GM12878 (cell line): Measurements from ENCODE around the gene TMEM39B. TPM values are rescaled to one million over a fixed set of nuclear protein-coding genes. Genes with fewer than 3 reads are reported as not detected.

Source experiments
- ATAC-seq: fragments of 200-7000 bp; cut with Tn5 transposase; 3 replicates; pipeline ENCODE4 v1.9.1; 2020; ENCODE audit warnings: mild to moderate bottlenecking, moderate library complexity
- BruUV-seq: library from RNA; stranded (reverse); fragments of 400-500 nt; replicated peaks from 2 replicates; lab custom pipeline; 2021; lab: Mats Ljungman, UMichigan
- CTCF ChIA-PET: fragments of 300-600 bp; sonication (Branson Sonifier 250); formaldehyde crosslinking; extraction: SDS; loops from one replicate; lab custom pipeline; 2021; ENCODE audit warnings: inconsistent platforms; lab: Yijun Ruan, JAX
- POLR2A ChIA-PET: fragments of 350-600 bp; formaldehyde crosslinking; extraction: SDS; loops from one replicate; lab custom pipeline; 2021; ENCODE audit warnings: inconsistent platforms; lab: Charles Lee
- RAD21 ChIA-PET: fragments of 300-600 bp; sonication (Branson Sonifier 250); formaldehyde crosslinking; loops from one replicate; lab custom pipeline; 2023; ENCODE audit warnings: antibody characterized with exemption; ENCODE audit not compliant: unreplicated experiment; lab: Charles Lee
- SMC1A ChIA-PET: fragments of 300-600 bp; sonication (Branson Sonifier 250); formaldehyde crosslinking; loops from one replicate; lab custom pipeline; 2023; ENCODE audit not compliant: unreplicated experiment, uncharacterized antibody; lab: Charles Lee
- DNase-seq: peaks from one replicate; pipeline ENCODE4 v3.0.0-alpha.2; 2011; ENCODE audit warnings: low read depth, low spot score
- FAIRE-seq: peaks from 3 replicates; lab custom pipeline; 2011; peaks lifted over from hg19 to GRCh38; lab: Jason Lieb, UNC
- H2AFZ ChIP-seq: 2 replicates; pipeline ENCODE4 v1.6.0; 2011; ENCODE audit warnings: low read depth, low read length, control low read depth; ENCODE audit not compliant: control insufficient read depth
- H3K27ac ChIP-seq: 2 replicates; pipeline ENCODE4 v1.5.1; 2011; ENCODE audit warnings: control low read depth; ENCODE audit not compliant: control insufficient read depth, insufficient read depth
- H3K27me3 ChIP-seq, 2 experiments: replicated peaks in 1 of 2; 2 replicates each; pipeline versions ENCODE4 v1.6.0 to v1.6.1; 2011; ENCODE audit warnings: low read length in 1 of 2; ENCODE audit not compliant: control insufficient read depth in 2 of 2, insufficient read depth in 2 of 2
- H3K36me3 ChIP-seq, 2 experiments: 2 replicates each; pipeline ENCODE4 v1.5.1; 2011; ENCODE audit warnings: low read length in 1 of 2; ENCODE audit not compliant: control insufficient read depth in 2 of 2, insufficient read depth in 2 of 2
- H3K4me1 ChIP-seq: 2 replicates; pipeline ENCODE4 v1.6.1; 2011; ENCODE audit warnings: mild to moderate bottlenecking, low read length, moderate library complexity, mixed read lengths; ENCODE audit not compliant: control insufficient read depth, insufficient read depth
- H3K4me2 ChIP-seq: 2 replicates; pipeline ENCODE4 v1.6.0; 2011; ENCODE audit warnings: control low read depth; ENCODE audit not compliant: control insufficient read depth, insufficient read depth
- H3K4me3 ChIP-seq: fragments of 200-600 bp; sonication (generic); 2 replicates; pipeline ENCODE4 v1.5.1; 2016
- H3K79me2 ChIP-seq: 2 replicates; pipeline ENCODE4 v1.6.0; 2011; ENCODE audit warnings: low read length; ENCODE audit not compliant: control insufficient read depth, insufficient read depth
- H3K9ac ChIP-seq: 2 replicates; pipeline ENCODE4 v1.8.0; 2011; ENCODE audit warnings: low read length, control low read depth, mixed read lengths; ENCODE audit not compliant: control insufficient read depth, insufficient read depth
- H3K9me3 ChIP-seq: replicated peaks from 3 replicates; pipeline ENCODE4 v1.5.1; 2011; ENCODE audit warnings: mild to moderate bottlenecking, low read length; ENCODE audit not compliant: control insufficient read depth, insufficient read depth
- H4K20me1 ChIP-seq: 2 replicates; pipeline ENCODE4 v1.6.0; 2011; ENCODE audit not compliant: control insufficient read depth, insufficient read depth
- KAT2A ChIP-seq: conservative IDR thresholded peaks from 2 replicates; pipeline ENCODE4 v1.6.1; 2011; ENCODE audit warnings: low read depth, low read length; ENCODE audit not compliant: control insufficient read depth
- LARP7 ChIP-seq: fragments of 450-650 bp; IDR thresholded peaks from 2 replicates; pipeline ENCODE4 v1.6.1; 2017; ENCODE audit warnings: mild to moderate bottlenecking
- MYB ChIP-seq: fragments of 150-350 bp; IDR thresholded peaks from 2 replicates; pipeline ENCODE4 v1.6.1; 2014; ENCODE audit warnings: mild to moderate bottlenecking, low read depth, low read length, borderline replicate concordance
- NR2C1 ChIP-seq: fragments of 450-650 bp; IDR thresholded peaks from 2 replicates; pipeline ENCODE4 v1.6.1; 2017; ENCODE audit warnings: antibody characterized with exemption, mild to moderate bottlenecking, moderate library complexity
- PAX8 ChIP-seq: fragments of 450-650 bp; IDR thresholded peaks from 2 replicates; pipeline ENCODE4 v1.6.1; 2017; ENCODE audit warnings: mild to moderate bottlenecking, moderate library complexity
- RB1 ChIP-seq: fragments of 450-650 bp; formaldehyde crosslinking; IDR thresholded peaks from 2 replicates; pipeline ENCODE4 v1.6.1; 2017; ENCODE audit warnings: mild to moderate bottlenecking, borderline replicate concordance
- SREBF1 ChIP-seq: IDR thresholded peaks from 2 replicates; pipeline ENCODE4 v1.6.1; 2012; ENCODE audit warnings: mild to moderate bottlenecking, low read length
- TCF12 ChIP-seq: IDR thresholded peaks from 2 replicates; pipeline ENCODE4 v1.6.1; 2011; ENCODE audit warnings: low read depth, mild to moderate bottlenecking, low read length
- ZNF207 ChIP-seq: fragments of 450-650 bp; IDR thresholded peaks from 2 replicates; pipeline ENCODE4 v1.6.1; 2014; ENCODE audit warnings: antibody characterized with exemption, mild to moderate bottlenecking, borderline replicate concordance
- ZNF24 ChIP-seq: fragments of 450-650 bp; IDR thresholded peaks from 2 replicates; pipeline ENCODE4 v1.6.1; 2017; ENCODE audit warnings: antibody characterized with exemption, mild to moderate bottlenecking
- ZNF622 ChIP-seq: fragments of 450-650 bp; IDR thresholded peaks from 2 replicates; pipeline ENCODE4 v1.6.1; 2017; ENCODE audit warnings: mild to moderate bottlenecking, inconsistent platforms
- WGBS: methylation state at CpG from one replicate; pipeline ENCODE4 v1.1.6; 2016; ENCODE audit warnings: low lambda C conversion rate; ENCODE audit not compliant: insufficient replicate concordance, insufficient coverage; ENCODE audit errors: missing lambda C conversion rate; 5-methylcytosine and 5-hydroxymethylcytosine counted together
- in situ Hi-C: fragments of 300-500 bp; cut with MboI; formaldehyde crosslinking; loops from 9 replicates; pipeline ENCODE4 v1.14.3; 2018; ENCODE audit warnings: mixed read lengths
- intact Hi-C: fragments of 100-400 bp; cut with micrococcal nuclease; formaldehyde crosslinking; loops from one replicate; pipeline ENCODE4 v1.14.2; 2022; ENCODE audit not compliant: unreplicated experiment
- polyA plus RNA-seq, 11 experiments: library from polyadenylated mRNA; depleted of rRNA in 4 of 11; unstranded in 6 of 11; stranded (reverse) in 5 of 11; fragments of >200 nt; fragmentation: Nextera tagmentation in 4 of 11; fragmentation: Illumina TruSeq in 1 of 11; extraction: Ambion mirVana in 4 of 11; extraction: Trizol in 1 of 11; gene quantifications; 1 replicate in 1 of 11; 2 replicates in 10 of 11; pipeline versions ENCODE4 v1.2.1 to v1.2.3, GENCODE V29; 2011 to 2016; ENCODE audit warnings: inconsistent platforms in 2 of 11, missing spikeins in 2 of 11, low read depth in 1 of 11
- total RNA-seq, 4 experiments: library from RNA; depleted of rRNA in 3 of 4; stranded (reverse); fragments of >200 nt in 3 of 4; fragmentation: Illumina TruSeq in 1 of 4; extraction: Trizol in 1 of 4; gene quantifications; 2 replicates each; pipeline versions ENCODE4 v1.2.1 to v1.2.3, GENCODE V29; 2013 to 2021
- TF ChIP-seq, protein P1 (sequence below): fragments of 450-650 bp; IDR thresholded peaks from 2 replicates; pipeline ENCODE4 v1.6.1; 2017; ENCODE audit warnings: borderline replicate concordance

TMEM39B gene
- total and polyA plus RNA-seq, 10 of the 15 experiments (the other 5 are each of a cell fraction or from before 2014, with no cell fraction given), result 2.3 to 27.2 (median 12.3) TPM

DNA sequence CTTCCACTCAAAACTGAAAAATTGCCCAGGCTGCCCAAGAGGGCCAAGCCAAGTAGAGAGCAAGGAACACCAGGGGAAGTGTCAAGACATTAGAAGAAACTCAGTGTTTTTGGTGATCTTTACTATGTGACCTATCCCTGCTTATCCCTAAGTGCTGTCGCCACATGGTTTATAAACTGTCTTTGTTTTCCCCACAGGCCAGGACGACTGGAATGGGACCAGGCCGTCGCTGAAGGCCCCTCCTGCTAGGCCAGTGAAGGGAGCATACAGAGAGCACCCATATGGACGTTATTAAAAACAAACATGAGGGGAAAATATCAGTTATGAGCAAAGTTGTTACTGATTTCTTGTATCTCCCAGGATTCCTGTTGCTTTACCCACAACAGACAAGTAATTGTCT is 30.4 kb upstream of the TMEM39B start:
- CTCF ChIA-PET, result interaction anchor here (0.6 kb wide), 1 partner anchor 218 kb away, joined by 3 read pairs; no protein-coding TSS in a partner anchor
- WGBS, result 98% methylated on average over 5 of the region's 5 CpGs

More for the DNA sequence above, 30.4 kb upstream of the TMEM39B start:
- Histone ChIP-seq H4K20me1 (no peaks in the 10 kb centered on the region), H3K36me3 (peaks cover 33 to 51% of the 10 kb centered on the region in 2 experiments), H3K4me2 (no peak overlapping the region), H3K27me3 (no peaks in the 10 kb centered on the region), H2AFZ (no peak overlapping the region), H3K9ac (no peak overlapping the region)
- no peak for FAIRE-seq
- ChIA-PET POLR2A (no interaction called here), RAD21 (no interaction called here)
- TF ChIP-seq MYB (no peak), RB1 (no peak), KAT2A (no peak), PAX8 (no peak), SREBF1 (no peak), ZNF24 (no peak), ZNF622 (no peak), NR2C1 (no peak), TCF12 (no peak), LARP7 (no peak), ZNF207 (no peak)
- TF ChIP-seq, protein P1, sequence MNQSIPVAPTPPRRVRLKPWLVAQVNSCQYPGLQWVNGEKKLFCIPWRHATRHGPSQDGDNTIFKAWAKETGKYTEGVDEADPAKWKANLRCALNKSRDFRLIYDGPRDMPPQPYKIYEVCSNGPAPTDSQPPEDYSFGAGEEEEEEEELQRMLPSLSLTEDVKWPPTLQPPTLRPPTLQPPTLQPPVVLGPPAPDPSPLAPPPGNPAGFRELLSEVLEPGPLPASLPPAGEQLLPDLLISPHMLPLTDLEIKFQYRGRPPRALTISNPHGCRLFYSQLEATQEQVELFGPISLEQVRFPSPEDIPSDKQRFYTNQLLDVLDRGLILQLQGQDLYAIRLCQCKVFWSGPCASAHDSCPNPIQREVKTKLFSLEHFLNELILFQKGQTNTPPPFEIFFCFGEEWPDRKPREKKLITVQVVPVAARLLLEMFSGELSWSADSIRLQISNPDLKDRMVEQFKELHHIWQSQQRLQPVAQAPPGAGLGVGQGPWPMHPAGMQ, result no peak
- TF ChIP-seq, all 136 proteins: peak for 0
- SMC1A ChIA-PET, result interaction anchor here (0.6 kb wide), 1 partner anchor 26 kb away, joined by 3 read pairs; no protein-coding TSS in a partner anchor
- in situ Hi-C loops (no loop called here), intact Hi-C loops (no loop called here)
- Histone ChIP-seq H3K4me3 (no peak overlapping the region), H3K4me1 (no peaks in the 10 kb centered on the region), H3K79me2 (no peaks in the 10 kb centered on the region), H3K9me3 (no peaks in the 10 kb centered on the region), H3K27ac (no peak overlapping the region)
- DNase-seq (no peak), ATAC-seq (no peak)
- no TSS peak for BruUV-seq
